Stimulated activated CD4-positive, alpha-beta T cell treated with anti-CD3 and anti-CD28 coated beads, Interleukin-2, amount 100 ng/mL, for 24 hours (primary cell): ENCODE results near the gene DNAH17.
"Not testable (repeated sequence)": the region's sequence is repeated elsewhere in the genome, so short reads cannot be mapped to it uniquely, and the experiment has no call there.

Source experiments
- DNase-seq, 2 donors: peaks; one replicate each; pipeline ENCODE4 v3.0.0-alpha.2; 2020

Gene DNAH17

DNA sequence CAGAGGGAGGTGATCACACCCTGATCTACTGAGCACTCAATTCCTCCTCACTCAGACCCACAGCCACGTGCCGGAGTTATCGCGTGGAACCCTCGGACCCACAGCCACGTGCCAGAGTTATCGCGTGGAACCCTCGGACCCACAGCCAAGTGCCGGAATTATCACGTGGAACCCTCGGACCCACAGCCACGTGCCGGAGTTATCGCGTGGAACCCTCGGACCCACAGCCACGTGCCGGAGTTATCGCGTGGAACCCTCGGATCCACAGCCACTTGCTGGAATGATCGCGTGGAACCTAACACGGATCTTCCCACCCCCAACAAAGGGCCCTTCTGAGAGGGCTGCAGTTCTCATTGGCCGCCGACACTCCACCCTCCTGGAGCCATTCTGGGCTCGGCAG lies 101.0 kb downstream of the DNAH17 start:
- no peak for DNase-seq

DNA sequence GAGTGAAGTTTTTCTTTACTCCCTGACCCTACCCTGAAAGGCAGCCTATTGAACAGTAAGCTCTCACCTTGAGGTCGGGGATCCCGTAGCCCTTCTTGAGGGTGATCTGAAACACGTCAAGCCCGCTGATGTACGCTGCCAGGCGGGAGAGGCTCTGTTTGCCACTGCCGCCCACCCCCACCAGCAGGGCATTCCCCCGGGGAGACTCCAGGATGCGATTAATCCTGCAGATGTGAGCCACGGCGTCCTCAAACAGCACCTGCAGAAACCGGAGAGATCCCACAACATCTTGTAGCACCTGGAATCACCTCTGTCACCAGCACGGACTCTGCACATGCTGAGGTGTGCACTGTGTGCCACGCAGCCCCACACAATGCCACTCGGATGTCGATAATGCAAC lies 102.0 kb downstream of the DNAH17 start:
- DNase-seq, result no peak

DNA sequence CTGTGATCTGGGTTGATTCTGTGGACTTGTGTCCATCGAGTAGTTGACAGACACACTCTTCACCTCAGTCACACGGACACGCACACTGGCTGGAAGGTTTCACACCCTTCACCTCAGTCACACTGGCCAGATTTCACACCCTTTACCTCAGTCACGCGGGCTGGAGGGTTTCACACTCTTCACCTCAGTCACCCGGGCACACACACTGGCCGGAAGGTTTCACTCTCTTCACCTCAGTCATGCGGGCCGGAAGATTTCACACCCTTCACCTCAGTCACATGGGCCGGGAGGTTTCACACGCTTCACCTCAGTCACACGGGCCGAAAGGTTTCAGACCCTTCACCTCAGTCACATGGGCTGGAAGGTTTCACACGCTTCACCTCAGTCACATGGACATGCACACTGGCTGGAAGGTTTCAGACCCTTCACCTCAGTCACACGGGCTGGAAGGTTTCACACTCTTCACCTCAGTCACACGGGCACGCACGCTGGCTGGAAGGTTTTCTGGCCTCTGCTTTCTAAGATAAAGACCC lies 102.5 kb downstream of the DNAH17 start:
- no peak for DNase-seq

DNA sequence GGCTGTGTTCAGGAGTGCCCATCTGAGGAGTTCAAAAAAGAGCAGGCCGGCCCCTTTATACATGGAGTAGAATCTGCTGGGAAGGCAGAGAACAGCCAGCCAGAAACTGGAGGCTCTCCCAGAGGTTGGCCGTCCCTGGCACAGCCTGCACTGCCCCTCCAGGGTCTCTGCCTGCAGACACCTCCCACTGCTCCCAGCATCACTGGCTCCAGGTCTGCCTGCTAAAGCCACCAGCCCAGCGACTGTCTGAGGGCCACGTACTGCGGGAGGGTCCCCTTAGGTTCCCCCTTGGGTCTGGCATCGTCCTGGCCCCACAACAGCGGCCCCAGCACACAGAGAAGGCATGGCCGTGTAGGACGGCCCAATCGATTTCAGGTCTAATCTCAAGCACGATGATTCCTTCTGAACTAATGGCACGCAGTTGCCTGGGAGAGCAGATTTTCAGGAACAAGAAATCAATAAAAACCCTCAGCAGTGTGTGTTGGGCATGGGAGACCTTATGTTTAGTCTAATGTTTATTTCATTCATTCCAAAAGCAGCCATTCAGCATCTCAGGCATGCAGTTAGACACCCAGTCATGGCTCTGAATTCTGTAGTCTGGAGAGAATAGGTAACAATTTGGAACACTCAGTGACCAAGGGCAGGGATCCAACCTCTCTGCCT lies 103.1 kb downstream of the DNAH17 start:
- no peak for DNase-seq

DNA sequence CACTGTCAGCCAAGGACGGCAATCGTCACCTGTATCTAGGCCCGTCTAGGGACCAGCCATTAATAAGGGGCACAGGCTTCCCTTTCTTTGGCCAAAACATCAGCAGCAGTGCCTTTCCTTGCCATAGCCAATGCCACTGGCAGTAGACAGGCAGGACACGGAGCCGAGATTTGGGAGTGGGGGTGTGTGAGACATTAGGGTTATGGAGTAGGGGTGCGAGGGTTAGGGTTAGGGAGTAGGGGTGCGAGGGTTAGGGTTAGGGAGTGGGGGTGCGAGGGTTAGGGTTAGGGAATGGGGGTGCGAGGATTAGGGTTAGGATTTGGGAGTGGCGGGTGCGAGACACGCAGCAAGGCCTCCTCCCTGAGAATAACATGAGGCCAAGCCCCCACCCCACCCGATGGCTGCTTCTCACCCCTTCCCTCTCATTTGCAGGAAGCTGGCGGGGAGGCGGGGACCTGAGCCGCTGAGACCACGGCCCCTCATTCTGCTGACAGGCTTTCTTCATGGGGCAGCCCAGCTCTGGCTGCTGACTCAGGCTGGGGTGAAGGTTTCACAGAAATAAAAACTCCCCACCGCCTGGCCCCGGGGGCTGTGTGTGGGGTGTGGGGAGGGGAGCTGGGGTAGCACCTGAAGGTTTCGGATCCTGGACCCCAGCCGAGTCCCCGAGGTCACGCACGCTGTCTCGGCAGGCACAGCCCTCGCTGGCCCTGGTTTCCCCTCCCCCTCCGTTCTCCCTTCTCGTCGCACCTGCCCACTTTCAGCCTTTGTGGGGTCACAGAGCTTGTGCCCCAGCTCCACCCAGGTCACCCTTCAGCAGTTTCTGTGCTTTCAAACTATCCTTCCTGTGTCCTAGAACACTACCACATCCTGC lies 104.9 kb downstream of the DNAH17 start:
- DNase-seq, result no peak

DNA sequence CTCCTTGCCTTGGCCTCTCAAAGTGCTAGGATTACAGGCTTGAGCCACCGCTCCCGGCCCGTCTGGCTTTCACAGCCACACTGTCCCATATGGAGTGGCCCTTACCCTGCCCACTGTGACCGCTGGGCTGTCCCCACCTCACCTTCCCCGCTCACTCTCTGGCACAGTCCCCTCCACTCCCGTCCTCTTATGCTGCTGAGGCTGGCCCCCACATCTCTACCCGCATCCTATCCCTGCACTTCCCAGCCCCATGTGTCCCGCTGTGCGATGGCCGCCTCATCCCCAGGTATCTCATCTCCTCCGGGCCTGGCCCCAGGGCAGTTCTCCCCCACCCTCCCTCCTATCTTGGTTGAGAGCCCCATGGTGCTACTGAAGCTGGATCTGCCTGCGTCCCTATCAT lies 105.6 kb downstream of the DNAH17 start:
- DNase-seq, result no peak

DNA sequence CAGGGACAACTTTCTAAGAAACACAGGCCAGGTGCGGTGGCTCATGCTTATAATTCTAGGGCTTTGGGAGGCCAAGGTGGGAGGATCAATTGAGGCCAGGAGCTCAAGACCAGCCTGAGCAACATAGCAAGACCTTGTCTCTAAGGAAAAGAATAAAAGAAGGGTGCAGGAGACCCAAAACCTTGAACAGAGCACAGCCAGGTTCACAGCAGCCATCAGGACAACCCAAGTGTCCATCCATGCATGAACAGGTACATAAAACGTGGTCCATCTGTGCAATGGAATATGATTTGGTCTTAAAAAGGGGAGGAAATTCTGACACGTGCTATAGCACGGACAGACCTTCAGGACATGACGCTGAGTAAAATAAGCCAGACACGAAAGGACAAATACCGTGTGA lies 107.8 kb downstream of the DNAH17 start:
- DNase-seq, result no peak

DNA sequence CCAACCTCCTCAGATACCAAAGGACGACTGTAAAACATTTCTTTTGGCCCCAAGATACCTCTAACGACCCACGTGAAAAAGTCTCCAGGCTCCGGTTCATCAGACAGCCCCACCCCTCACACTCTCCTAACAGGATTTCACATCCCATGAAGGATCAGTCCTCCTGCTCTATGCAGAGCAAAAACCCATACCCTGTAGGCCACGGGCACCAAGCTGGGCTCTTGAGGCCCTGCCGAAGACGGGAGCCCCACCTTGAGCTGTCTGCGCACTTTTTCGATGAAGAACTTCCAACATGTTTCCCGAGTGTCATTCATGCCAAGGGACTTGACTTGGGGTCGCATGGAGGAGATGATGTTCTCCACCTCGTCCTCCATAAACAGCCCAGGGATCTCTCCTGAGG lies 108.8 kb downstream of the DNAH17 start:
- DNase-seq, result no peak

DNA sequence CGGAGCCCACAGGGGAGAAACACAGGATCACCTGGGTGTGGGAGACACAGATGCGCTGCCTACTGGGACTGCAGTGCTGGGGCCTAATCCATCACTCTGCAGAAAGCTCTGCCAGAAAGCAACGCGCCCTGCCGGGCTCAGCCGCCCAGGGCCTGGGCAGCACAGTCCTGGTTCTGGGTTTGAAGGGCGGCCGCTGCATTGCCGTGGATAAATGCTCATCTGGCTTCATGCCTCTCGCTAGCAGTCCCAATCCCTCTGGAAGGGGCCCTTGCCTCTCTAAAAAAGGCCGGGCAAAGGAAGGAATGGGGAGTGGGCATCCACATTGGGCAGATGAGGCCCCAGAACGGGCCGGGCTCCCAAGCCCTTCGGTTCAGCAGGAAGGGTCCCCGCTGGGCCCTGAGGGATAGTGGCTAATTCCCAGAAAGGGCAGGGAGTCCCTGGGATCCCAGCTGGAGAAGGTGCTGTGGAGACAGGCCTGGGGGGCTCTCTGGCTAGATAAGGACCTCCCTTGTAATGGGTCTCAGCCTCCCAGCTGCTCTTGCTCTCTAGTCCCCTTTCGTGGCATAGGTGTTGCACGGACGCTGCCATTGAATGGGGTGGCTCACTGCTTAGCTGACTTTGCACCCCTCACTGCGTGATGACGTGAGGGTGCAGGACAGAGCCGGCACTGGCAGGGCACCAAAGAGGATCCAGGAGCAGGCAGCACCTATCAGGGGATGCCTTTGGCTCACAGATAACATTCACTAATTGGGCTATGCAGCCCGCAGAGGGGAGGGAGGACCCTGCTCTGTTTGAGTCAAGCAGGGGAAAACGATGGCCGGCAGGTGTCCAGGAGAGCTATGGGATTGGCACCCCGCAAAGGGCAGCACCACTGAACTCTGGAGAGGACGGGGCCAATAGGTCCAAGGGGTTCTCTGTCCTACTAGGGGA lies 110.1 kb downstream of the DNAH17 start:
- no peak for DNase-seq

DNA sequence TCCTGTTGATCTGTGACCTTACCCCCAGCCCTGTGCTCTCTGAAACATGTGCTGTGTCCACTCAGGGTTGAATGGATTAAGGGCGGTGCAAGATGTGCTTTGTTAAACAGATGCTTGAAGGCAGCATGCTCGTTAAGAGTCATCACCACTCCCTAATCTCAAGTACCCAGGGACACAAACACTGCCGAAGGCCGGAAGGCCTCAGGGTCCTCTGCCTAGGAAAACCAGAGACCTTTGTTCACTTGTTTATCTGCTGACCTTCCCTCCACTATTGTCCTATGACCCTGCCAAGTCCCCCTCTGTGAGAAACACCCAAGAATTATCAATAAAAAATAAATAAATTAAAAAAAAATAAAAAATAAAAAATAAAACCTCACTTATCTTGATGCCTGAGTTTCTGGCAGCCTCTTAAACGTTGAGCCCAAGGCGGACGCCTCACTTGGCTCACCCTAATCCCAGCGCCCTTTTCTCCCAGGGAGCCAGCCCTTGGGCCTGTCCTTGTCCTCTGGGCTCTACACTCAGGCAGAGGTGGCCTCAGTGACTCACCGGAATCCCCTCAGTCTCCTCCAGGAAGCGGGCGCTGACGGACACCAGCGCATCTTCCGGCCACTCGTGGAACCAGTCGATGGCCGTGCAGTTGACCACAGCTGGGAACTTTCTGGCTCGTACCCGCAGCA lies 110.9 kb downstream of the DNAH17 start:
- not testable (repeated sequence) for DNase-seq

DNA sequence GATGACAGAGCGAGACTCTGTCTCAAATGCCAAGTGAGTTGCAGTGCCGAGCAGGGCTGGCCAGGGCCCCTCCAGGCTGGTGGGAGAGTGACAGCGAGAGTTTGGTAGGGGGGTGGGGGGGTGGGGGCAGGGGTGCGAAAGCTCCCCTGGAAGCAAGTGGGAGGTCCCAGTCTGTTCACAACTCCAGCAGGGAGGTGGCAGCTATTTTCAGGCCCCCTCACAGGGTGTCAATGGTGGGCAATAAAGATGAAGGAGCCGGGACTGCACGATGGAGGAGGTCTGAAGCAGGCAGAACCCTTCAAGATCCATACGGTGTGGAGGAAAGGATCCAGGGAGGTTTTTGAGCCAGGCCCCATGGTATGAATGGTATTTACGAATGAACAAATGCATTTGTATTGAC lies 115.0 kb downstream of the DNAH17 start:
- no peak for DNase-seq

DNA sequence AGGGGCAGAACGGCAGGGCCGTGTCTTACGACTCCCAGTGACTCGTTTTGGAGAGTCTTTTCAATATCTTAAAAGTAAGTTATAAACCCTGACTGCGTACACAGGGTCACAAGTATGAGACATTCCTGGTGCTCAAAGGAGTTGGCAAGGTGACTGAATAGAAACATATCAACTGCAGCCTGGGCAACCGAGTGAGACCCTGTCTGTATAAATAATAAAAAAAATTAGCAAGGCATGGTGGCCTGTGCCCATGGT lies 115.5 kb downstream of the DNAH17 start:
- DNase-seq, result no peak

DNA sequence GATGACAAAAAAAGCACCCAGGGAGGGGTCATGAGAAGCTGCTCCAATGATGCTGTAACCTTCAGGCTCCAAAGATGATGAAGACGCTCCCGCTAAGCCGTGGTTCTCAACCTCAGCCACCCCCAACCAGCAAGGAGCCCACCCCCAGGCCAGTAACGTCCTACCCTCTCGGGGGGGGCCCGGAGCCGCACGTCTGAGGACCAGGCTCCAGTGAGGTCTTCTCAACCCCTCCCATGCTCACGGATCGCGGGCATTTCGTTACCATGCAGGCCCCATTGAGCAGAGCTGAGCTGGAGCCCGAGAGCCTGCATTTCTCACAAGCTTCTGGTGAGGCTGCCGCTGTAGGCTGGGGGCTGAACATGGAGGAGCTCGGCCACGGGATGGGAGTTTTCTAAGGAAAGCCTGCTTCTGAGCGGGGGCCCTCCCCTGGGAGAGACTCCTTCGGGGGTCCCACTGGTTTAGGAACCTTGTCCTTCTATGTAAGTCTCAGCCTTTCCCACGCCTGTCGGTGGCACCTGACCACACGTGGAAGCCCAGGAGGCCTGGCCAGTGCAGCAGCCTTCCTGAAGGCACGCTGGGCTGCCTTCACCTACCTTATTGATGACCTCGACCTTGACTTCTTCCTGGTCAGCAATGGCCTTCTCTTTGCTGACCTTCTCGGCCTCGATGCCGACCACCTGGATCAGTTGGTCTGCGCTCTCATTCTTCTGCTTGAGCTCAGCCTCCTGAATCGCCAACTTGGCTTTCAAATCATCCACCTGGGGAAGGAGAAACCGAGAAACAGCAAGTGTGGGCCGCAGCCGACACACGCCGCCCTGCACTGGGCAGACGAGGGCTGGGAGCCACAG lies 116.0 kb downstream of the DNAH17 start:
- no peak for DNase-seq

DNA sequence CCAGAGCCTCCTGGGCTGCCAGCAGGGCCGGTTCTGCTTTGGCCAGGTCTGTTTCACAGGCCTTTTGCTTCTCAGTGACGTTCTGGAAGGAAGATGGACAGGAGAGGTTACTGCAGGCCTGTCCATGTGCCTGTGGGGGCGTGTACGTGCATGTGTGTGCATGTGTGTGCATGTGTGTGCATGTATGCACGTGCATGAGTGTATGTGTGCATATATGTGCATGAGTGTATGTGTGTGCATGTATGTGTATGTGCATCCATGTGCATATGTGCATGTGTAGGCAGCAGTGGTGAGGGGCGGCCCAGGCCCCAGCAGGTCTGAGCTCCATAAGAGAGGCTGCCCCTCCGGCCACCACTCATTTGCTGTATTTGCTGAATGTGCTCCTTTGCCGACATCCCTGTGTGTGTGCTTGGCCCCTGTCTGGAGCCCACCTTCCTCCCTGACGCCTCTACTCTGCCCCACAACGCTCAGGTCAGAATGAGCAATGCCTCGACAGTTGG lies 117.0 kb downstream of the DNAH17 start:
- no peak for DNase-seq

DNA sequence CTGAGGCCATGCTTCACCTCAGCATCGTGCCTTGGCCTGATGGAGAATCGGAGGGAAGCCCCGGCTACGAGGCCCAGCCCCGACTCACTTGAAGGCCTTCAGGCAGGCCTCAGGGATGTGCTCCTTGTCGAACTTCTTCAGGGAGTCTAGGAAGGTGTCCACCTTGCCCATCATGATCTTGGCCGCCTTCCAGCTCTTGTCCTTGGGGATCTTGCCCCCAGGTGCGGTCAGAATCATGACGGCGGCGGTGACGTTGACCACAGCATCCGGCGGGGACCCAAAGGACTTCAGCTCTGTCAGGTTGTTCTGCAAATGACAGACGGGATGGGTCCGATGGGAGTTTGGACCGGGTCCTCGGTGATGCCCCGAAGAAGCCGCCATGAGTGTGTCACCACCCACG lies 117.5 kb downstream of the DNAH17 start:
- DNase-seq, result no peak

DNA sequence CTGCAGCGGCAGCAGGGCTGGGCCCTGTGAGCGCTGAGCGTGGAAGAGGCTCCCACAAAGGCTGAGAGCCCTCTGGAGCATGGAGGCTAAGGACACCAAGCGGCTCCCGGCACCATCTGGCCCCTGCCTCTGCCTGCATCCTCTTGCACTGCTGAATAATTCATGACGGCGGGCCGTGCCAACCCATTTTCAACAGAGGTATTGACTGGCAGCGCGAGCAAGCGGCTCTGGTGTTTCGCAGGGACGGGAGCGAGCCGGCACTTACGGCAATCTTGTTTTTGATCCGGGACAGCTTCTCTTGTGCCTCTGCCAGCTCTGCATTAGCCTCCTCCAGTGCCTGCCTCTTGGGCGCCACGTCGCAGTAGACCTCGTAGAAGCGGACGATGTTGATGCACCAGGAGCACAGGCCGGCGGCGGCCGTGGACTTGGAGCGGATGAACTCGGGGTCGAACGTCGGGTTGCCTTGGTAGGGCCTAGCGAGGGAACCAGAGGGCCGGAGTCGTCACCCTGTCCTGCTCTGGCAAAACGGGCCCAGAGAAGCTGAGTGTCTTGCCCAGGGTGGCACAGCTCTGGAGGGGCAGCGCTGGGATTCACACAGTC lies 118.4 kb downstream of the DNAH17 start:
- no peak for DNase-seq

DNA sequence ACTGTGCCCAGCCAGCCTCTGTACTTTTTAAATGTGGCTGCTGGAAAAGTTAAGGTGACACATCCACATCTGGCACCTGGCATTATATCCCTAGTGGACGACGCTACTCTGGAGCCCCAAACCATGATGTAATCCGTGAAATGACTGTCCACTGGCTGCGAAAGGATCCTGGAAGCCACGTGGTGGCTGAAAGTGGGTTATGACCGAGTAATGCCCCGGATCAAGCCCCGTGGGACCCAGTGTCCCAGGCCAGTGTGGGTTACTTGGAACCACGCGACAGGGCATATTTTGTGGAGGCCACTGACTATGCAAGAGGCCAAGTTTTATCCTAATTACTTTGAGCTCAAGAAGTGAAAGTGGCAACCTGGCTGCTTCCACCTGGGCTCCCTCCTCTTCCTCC lies 119.1 kb downstream of the DNAH17 start:
- DNase-seq, result no peak

DNA sequence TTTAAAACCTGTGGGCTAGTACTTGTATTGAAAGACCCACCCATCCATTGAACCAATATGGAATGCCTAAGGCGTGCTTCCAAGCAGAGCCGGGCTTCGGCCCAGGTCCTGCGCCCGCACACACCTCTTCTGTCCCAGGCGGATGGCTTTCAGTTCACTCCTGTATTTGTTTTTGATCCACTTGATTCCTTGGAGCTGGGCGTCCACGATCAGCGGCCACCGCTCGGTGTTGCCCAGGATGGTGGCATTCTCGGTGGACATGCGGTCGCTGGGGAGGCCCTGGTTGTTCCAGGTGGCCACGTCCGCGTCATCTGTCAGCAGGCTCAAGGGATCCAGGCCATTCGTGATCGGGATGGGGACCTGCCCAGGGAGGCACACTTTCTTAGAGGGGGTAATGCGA lies 122.8 kb downstream of the DNAH17 start:
- no peak for DNase-seq

DNA sequence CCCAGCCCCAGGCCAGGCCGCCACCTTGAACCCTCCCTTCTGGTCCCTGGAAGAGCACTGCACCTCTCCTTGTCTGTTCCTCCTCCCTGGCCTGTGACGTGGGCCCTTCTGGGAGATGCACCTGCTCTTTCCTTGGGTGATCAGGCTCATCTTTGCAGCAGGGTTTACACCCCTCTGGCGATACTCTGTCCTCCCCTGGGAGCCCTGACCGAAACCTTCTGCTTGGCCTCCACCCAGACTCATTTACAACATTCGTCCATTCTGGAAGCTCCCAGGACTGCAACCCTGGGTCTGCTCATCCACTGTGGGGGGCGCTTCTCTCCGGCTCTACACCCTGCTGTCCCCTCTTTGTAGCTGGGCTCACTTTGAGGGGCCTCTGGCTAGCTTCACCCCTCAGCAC lies 125.4 kb downstream of the DNAH17 start:
- DNase-seq, result no peak

DNA sequence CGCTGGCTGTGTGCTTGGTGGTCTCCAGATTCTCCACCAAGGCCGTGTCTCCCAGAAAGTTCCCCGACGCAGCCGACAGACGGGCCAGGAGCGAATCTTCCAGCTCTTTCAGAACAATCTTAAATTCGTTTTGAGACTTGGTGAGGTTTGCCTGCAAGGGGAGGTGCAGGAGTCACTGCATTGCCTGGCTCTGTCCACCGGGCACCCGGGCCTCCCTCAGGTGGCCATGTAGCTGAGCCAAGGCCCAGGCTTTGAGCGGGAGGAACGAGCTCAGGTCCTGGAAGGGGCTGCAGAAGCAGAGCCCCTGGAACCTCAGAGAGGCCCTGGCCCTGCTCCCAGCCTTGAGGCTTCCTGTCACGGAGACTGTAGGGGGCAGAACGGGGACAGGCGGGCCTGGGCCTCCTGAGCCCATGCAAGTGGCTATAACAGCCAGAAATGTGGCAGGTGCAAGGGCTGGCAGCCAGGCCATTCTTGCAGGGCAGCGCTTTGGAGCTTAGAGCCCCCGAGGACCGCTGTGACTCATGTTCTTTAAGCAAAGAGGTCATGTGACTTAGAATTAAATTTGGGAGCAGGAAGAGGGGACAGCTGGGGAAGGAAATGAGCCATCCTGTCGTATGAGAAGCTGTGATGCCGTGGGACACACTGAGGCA lies 126.4 kb downstream of the DNAH17 start:
- no peak for DNase-seq
